Left forelimb (tissue), 1 donor: ENCODE measurements around the gene STUB1.

Source experiments
- DNase-seq: peaks from one replicate; pipeline ENCODE4 v3.0.0-alpha.2; 2018; ENCODE audit warnings: low spot score

The STUB1 gene

GRCh38 chr16:725463-726187 is 45.4 kb downstream of the STUB1 start:
- DNase-seq, result no peak

GRCh38 chr16:726188-726437 is 45.9 kb downstream of the STUB1 start:
- DNase-seq, result no peak

- DNase-seq, result no peak
Observed at GRCh38 chr16:726438-727290, 46.5 kb downstream of the STUB1 start, which contains the start of the genes CCDC78 and HAGHL. Gene CCDC78, minus strand, starts transcription at chr16:726443. Its CDS starts 76 bp downstream, at chr16:726367. Gene HAGHL, plus strand, starts transcription at chr16:727106. Its CDS starts 404 bp downstream, at chr16:727510.

- DNase-seq, result no peak
Observed at GRCh38 chr16:727291-727977, 47.2 kb downstream of the STUB1 start.

- DNase-seq, result no peak
Observed at GRCh38 chr16:728131-728889, 48.1 kb downstream of the STUB1 start.

- no peak for DNase-seq
Observed at GRCh38 chr16:728890-729744, 48.9 kb downstream of the STUB1 start.

GRCh38 chr16:729768-730665 is 49.8 kb downstream of the STUB1 start:
- no peak for DNase-seq

- no peak for DNase-seq
Observed at GRCh38 chr16:730666-731509, 50.7 kb downstream of the STUB1 start.

- no peak for DNase-seq
Observed at GRCh38 chr16:732332-732731, 52.1 kb downstream of the STUB1 start.
